Measurements from ENCODE around the gene NRAP. TPM values are rescaled to one million over a fixed set of nuclear protein-coding genes. Genes with fewer than 3 reads are reported as not detected.

NRAP gene
- polyA plus RNA-seq, 1 donor (not counting 4 experiments of a cell fraction or from before 2014, with no cell fraction given) = not detected

DNA sequence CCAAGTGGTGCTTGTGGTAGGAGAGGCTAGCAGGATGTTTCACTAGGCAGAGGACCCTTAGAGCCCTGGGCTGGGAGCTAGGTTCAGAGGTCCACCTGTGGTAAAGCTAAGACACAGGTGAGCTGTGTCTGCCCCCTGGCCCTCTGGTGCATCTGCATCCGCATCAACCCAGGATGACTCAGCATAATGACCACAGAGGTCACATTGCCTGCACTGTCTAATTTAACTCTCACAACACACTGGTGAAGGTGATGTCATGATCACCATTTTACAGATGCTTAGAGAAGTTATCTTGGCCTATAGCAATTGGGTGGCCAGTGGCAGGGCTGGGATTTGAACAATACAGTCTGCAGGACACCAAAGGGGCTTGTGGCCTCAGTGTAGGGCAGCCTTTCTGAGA is 77.9 kb downstream of the NRAP start:
- no peak for FAIRE-seq
- H3K36me3 ChIP-seq (ENCODE audit: control insufficient read depth in 2 of 2, extremely low read depth in 1 of 2, insufficient read depth in 2 of 2, low read length in 2 of 2) = no peaks in the 10 kb centered on the region
- no peak overlapping the region for H3K27ac ChIP-seq (ENCODE audit: control insufficient read depth, insufficient read depth, low read length)
- no peak overlapping the region for H3K4me3 ChIP-seq (ENCODE audit: control insufficient read depth in 2 of 3, extremely low read depth in 1 of 3, insufficient read depth in 2 of 3, low read depth in 1 of 3, low read length in 3 of 3)
- DNase-seq (ENCODE audit: low read depth, low spot score) = no peak
- H3K9ac ChIP-seq (ENCODE audit: control insufficient read depth, extremely low read depth, insufficient read depth, low read length) = no peak overlapping the region
- H4K20me1 ChIP-seq (ENCODE audit: control insufficient read depth, extremely low read depth, insufficient read depth, low read length) = no peaks in the 10 kb centered on the region
- H2AFZ ChIP-seq (ENCODE audit: control insufficient read depth, low read length) = no peak overlapping the region
- H3K4me1 ChIP-seq (ENCODE audit: control insufficient read depth, extremely low read depth, insufficient read depth, low read length) = no peaks in the 10 kb centered on the region
- H3K27me3 ChIP-seq (ENCODE audit: control insufficient read depth, extremely low read depth, insufficient read depth, low read length) = no peaks in the 10 kb centered on the region
- dilution Hi-C loops (cut with MboI; ENCODE audit: extremely low pct_ligation_motif_present, low sequenced_read_pairs) = no loop called here
- no peaks in the 10 kb centered on the region for H3K9me1 ChIP-seq (ENCODE audit: control insufficient read depth, extremely low read depth, insufficient read depth, low read length)
- no peak overlapping the region for H3K4me2 ChIP-seq (ENCODE audit: control insufficient read depth, extremely low read depth, insufficient read depth, low read depth, low read length)
- TF ChIP-seq EZH2 (IDR thresholded peaks at IDR 0.05; ENCODE audit: low read length) = no peak
- TF ChIP-seq, protein P1, sequence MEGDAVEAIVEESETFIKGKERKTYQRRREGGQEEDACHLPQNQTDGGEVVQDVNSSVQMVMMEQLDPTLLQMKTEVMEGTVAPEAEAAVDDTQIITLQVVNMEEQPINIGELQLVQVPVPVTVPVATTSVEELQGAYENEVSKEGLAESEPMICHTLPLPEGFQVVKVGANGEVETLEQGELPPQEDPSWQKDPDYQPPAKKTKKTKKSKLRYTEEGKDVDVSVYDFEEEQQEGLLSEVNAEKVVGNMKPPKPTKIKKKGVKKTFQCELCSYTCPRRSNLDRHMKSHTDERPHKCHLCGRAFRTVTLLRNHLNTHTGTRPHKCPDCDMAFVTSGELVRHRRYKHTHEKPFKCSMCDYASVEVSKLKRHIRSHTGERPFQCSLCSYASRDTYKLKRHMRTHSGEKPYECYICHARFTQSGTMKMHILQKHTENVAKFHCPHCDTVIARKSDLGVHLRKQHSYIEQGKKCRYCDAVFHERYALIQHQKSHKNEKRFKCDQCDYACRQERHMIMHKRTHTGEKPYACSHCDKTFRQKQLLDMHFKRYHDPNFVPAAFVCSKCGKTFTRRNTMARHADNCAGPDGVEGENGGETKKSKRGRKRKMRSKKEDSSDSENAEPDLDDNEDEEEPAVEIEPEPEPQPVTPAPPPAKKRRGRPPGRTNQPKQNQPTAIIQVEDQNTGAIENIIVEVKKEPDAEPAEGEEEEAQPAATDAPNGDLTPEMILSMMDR (optimal IDR thresholded peaks at IDR 0.05 in 1 of 3, IDR thresholded peaks at IDR 0.05 in 1 of 3, conservative IDR thresholded peaks at IDR 0.05 in 1 of 3; ENCODE audit: extremely low read depth in 1 of 3, insufficient read depth in 2 of 3, low read length in 3 of 3) = no peak
- H3K79me2 ChIP-seq (ENCODE audit: control insufficient read depth, insufficient read depth, low read length) = no peaks in the 10 kb centered on the region
- no peaks in the 10 kb centered on the region for H3K9me3 ChIP-seq (ENCODE audit: control insufficient read depth, low read depth, low read length)

DNA sequence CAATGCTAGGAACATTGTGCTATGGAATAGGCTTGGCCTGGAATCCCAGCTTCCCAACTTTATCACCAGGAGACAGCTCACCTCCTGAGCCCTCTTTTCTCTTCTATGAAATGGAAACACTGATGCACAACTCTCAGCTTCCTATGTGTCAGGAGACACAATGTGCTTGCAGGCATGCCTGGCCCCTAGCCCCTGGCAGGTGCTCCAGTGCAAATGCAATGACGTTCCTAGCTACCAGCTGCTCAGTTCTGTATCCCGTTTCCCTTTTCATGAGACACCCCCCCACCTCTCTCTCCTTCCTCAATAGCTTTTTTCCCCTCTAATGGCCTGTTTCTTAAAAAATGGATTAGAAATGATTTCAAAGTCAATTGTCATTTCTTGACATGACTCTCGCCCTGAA is 80.3 kb downstream of the NRAP start:
- Histone ChIP-seq H3K4me2 (ENCODE audit: control insufficient read depth, extremely low read depth, insufficient read depth, low read depth, low read length) (no peak overlapping the region), H4K20me1 (ENCODE audit: control insufficient read depth, extremely low read depth, insufficient read depth, low read length) (no peaks in the 10 kb centered on the region), H3K9ac (ENCODE audit: control insufficient read depth, extremely low read depth, insufficient read depth, low read length) (no peak overlapping the region), H3K9me3 (ENCODE audit: control insufficient read depth, low read depth, low read length) (no peaks in the 10 kb centered on the region), H3K79me2 (ENCODE audit: control insufficient read depth, insufficient read depth, low read length) (no peaks in the 10 kb centered on the region), H2AFZ (ENCODE audit: control insufficient read depth, low read length) (no peak overlapping the region), H3K36me3 (ENCODE audit: control insufficient read depth in 2 of 2, extremely low read depth in 1 of 2, insufficient read depth in 2 of 2, low read length in 2 of 2) (no peaks in the 10 kb centered on the region), H3K27ac (ENCODE audit: control insufficient read depth, insufficient read depth, low read length) (no peak overlapping the region), H3K27me3 (ENCODE audit: control insufficient read depth, extremely low read depth, insufficient read depth, low read length) (no peaks in the 10 kb centered on the region), H3K4me1 (ENCODE audit: control insufficient read depth, extremely low read depth, insufficient read depth, low read length) (no peaks in the 10 kb centered on the region), H3K9me1 (ENCODE audit: control insufficient read depth, extremely low read depth, insufficient read depth, low read length) (no peaks in the 10 kb centered on the region), H3K4me3 (ENCODE audit: control insufficient read depth in 2 of 3, extremely low read depth in 1 of 3, insufficient read depth in 2 of 3, low read depth in 1 of 3, low read length in 3 of 3) (no peak overlapping the region)
- DNase-seq (ENCODE audit: low read depth, low spot score) = no peak
- dilution Hi-C loops (cut with MboI; ENCODE audit: extremely low pct_ligation_motif_present, low sequenced_read_pairs) = no loop called here
- no peak for FAIRE-seq
- TF ChIP-seq, protein P1 (optimal IDR thresholded peaks at IDR 0.05 in 1 of 3, IDR thresholded peaks at IDR 0.05 in 1 of 3, conservative IDR thresholded peaks at IDR 0.05 in 1 of 3; ENCODE audit: extremely low read depth in 1 of 3, insufficient read depth in 2 of 3, low read length in 3 of 3) = no peak
- no peak for TF ChIP-seq EZH2 (IDR thresholded peaks at IDR 0.05; ENCODE audit: low read length)
